WTC11 (cell line): ENCODE results near the gene TSNAXIP1. TPM values are rescaled to one million over a fixed set of nuclear protein-coding genes. Genes with fewer than 3 reads are reported as not detected.

Experiments
- ATAC-seq: fragments of 200-7000 bp; cut with Tn5 transposase; 2 replicates; pipeline ENCODE4 v1.10.0; 2021; ENCODE audit warnings: mild to moderate bottlenecking, moderate library complexity
- CTCF ChIA-PET: fragments of 300-600 bp; sonication (Branson Sonifier 250); formaldehyde crosslinking; loops from one replicate; lab custom pipeline; 2021; ENCODE audit warnings: antibody characterized with exemption; lab: Charles Lee
- POLR2A ChIA-PET: fragments of 350-600 bp; sonication (Branson Sonifier 250); formaldehyde crosslinking; loops from one replicate; lab custom pipeline; 2021; ENCODE audit warnings: antibody characterized with exemption; lab: Charles Lee
- DNase-seq: peaks from one replicate; pipeline ENCODE4 v3.0.0; 2021; ENCODE audit warnings: low spot score
- H3K27ac Mint-ChIP-seq: 2 replicates; pipeline ENCODE4 v1.8.0; 2021; ENCODE audit warnings: mixed read lengths
- H3K27me3 Mint-ChIP-seq: 2 replicates; pipeline ENCODE4 v1.8.0; 2021; ENCODE audit warnings: low read depth, mild to moderate bottlenecking, moderate library complexity, mixed read lengths
- H3K36me3 Mint-ChIP-seq: 2 replicates; pipeline ENCODE4 v1.8.0; 2021; ENCODE audit warnings: mixed read lengths
- H3K4me1 Mint-ChIP-seq: 2 replicates; pipeline ENCODE4 v1.8.0; 2022; ENCODE audit warnings: mixed read lengths
- H3K4me3 Mint-ChIP-seq: 2 replicates; pipeline ENCODE4 v1.8.0; 2021; ENCODE audit warnings: mild to moderate bottlenecking, moderate library complexity, mixed read lengths
- H3K9me3 Mint-ChIP-seq: 2 replicates; pipeline ENCODE4 v1.8.0; 2021; ENCODE audit warnings: mixed read lengths
- ATF1 ChIP-seq: sonication (generic); formaldehyde crosslinking; IDR thresholded peaks from 2 replicates; pipeline ENCODE4 v1.8.1; 2023; ENCODE audit warnings: mild to moderate bottlenecking, moderate library complexity, missing genetic modification reagents
- CREM ChIP-seq: sonication (generic); formaldehyde crosslinking; IDR thresholded peaks from 2 replicates; pipeline ENCODE4 v1.8.1; 2022; ENCODE audit warnings: mild to moderate bottlenecking, missing genetic modification reagents, moderate library complexity
- E2F4 ChIP-seq: sonication (generic); formaldehyde crosslinking; IDR thresholded peaks from 2 replicates; pipeline ENCODE4 v1.8.1; 2022; ENCODE audit warnings: low read depth, mild to moderate bottlenecking, moderate library complexity, missing genetic modification reagents, borderline replicate concordance
- GRHL2 ChIP-seq: fragments of 250-450 bp; sonication (Bioruptor Pico); IDR thresholded peaks from 2 replicates; pipeline ENCODE4 v1.8.0; 2022; ENCODE audit warnings: mild to moderate bottlenecking, moderate library complexity; ENCODE audit not compliant: insufficient replicate concordance, severe bottlenecking
- HMGA2 ChIP-seq: fragments of 250-450 bp; sonication (Bioruptor Pico); IDR thresholded peaks from 2 replicates; pipeline ENCODE4 v1.4.0; 2021; ENCODE audit warnings: mild to moderate bottlenecking, moderate library complexity
- HMGXB4 ChIP-seq: sonication (generic); formaldehyde crosslinking; IDR thresholded peaks from 2 replicates; pipeline ENCODE4 v1.8.1; 2023; ENCODE audit warnings: mild to moderate bottlenecking, moderate library complexity, missing genetic modification reagents
- NFYB ChIP-seq: sonication (generic); formaldehyde crosslinking; conservative IDR thresholded peaks from 2 replicates; pipeline ENCODE4 v1.8.0; 2022; ENCODE audit warnings: low read depth, missing genetic modification reagents
- SMAD4 ChIP-seq: sonication (generic); formaldehyde crosslinking; IDR thresholded peaks from 2 replicates; pipeline ENCODE4 v1.8.0; 2022; ENCODE audit warnings: mild to moderate bottlenecking, missing genetic modification reagents
- SP1 ChIP-seq: sonication (generic); formaldehyde crosslinking; conservative IDR thresholded peaks from 2 replicates; pipeline ENCODE4 v1.8.1; 2022; ENCODE audit warnings: missing genetic modification reagents
- TEAD1 ChIP-seq: sonication (generic); formaldehyde crosslinking; IDR thresholded peaks from 2 replicates; pipeline ENCODE4 v1.8.0; 2022; ENCODE audit warnings: mild to moderate bottlenecking, missing genetic modification reagents
- ZBTB43 ChIP-seq: sonication (generic); formaldehyde crosslinking; IDR thresholded peaks from 2 replicates; pipeline ENCODE4 v1.8.1; 2023; ENCODE audit warnings: mild to moderate bottlenecking, missing genetic modification reagents
- ZNF121 ChIP-seq: sonication (generic); formaldehyde crosslinking; IDR thresholded peaks from 2 replicates; pipeline ENCODE4 v1.8.0; 2023; ENCODE audit warnings: missing genetic modification reagents
- ZNF281 ChIP-seq: sonication (generic); formaldehyde crosslinking; IDR thresholded peaks from 2 replicates; pipeline ENCODE4 v1.8.0; 2023; ENCODE audit warnings: mild to moderate bottlenecking, missing genetic modification reagents
- ZNF396 ChIP-seq: fragments of 250-450 bp; sonication (Bioruptor Pico); IDR thresholded peaks from 2 replicates; pipeline ENCODE4 v1.8.0; 2021; ENCODE audit warnings: mild to moderate bottlenecking, moderate library complexity, borderline replicate concordance
- ZNF416 ChIP-seq: fragments of 250-450 bp; sonication (Bioruptor Pico); IDR thresholded peaks from 2 replicates; pipeline ENCODE4 v1.9.0; 2021; ENCODE audit warnings: mild to moderate bottlenecking, inconsistent platforms
- ZNF423 ChIP-seq: fragments of 250-450 bp; sonication (Bioruptor Pico); IDR thresholded peaks from 2 replicates; pipeline ENCODE4 v2.1.2; 2022; ENCODE audit warnings: mild to moderate bottlenecking, moderate library complexity
- ZNF425 ChIP-seq: fragments of 250-450 bp; sonication (Bioruptor Pico); conservative IDR thresholded peaks from 2 replicates; pipeline ENCODE4 v1.9.0; 2021; ENCODE audit warnings: mild to moderate bottlenecking
- ZSCAN18 ChIP-seq: fragments of 250-450 bp; sonication (Bioruptor Pico); IDR thresholded peaks from 2 replicates; pipeline ENCODE4 v2.1.2; 2022; ENCODE audit warnings: mild to moderate bottlenecking, moderate library complexity
- total RNA-seq: library from RNA; stranded (reverse); gene quantifications from 3 replicates; pipeline ENCODE4 v1.2.3, GENCODE V29; 2021

TSNAXIP1 gene
- total RNA-seq, 1 experiment from 2014 or later = 0.48 TPM

- CTCF ChIA-PET = interaction anchor here (0.8 to 5.1 kb wide), 3 partner anchors 8 to 153 kb away, joined by 3 to 43 read pairs (median 4); no protein-coding TSS in a partner anchor
Observed at GRCh38 chr16:67825119-67825518, 18.4 kb downstream of the TSNAXIP1 start.

GRCh38 chr16:67825906-67826305 lies 19.2 kb downstream of the TSNAXIP1 start:
- ChIA-PET CTCF (interaction anchor here (0.8 to 5.1 kb wide), 3 partner anchors 8 to 153 kb away, joined by 3 to 43 read pairs (median 4); no protein-coding TSS in a partner anchor), POLR2A (no interaction called here)
- DNase-seq (no peak), ATAC-seq (no peak)
- peaks cover 7% of the 10 kb centered on the region for H3K4me1 Mint-ChIP-seq
- H3K27me3 Mint-ChIP-seq = no peaks in the 10 kb centered on the region
- H3K9me3 Mint-ChIP-seq = no peaks in the 10 kb centered on the region
- H3K27ac Mint-ChIP-seq = no peak overlapping the region
- H3K36me3 Mint-ChIP-seq = peaks cover 13% of the 10 kb centered on the region
- no peak overlapping the region for H3K4me3 Mint-ChIP-seq
- no peak for TF ChIP-seq GRHL2 (CRISPR knock-in tag)
- TF ChIP-seq ZNF416 (CRISPR knock-in tag) = no peak
- TF ChIP-seq ZSCAN18 = no peak
- no peak for TF ChIP-seq E2F4
- no peak for TF ChIP-seq ZNF281
- TF ChIP-seq SP1 (CRISPR knock-in tag) = no peak
- TF ChIP-seq ZBTB43 (CRISPR knock-in tag) = no peak
- no peak for TF ChIP-seq TEAD1 (CRISPR knock-in tag)
- TF ChIP-seq HMGXB4 (CRISPR knock-in tag) = no peak
- no peak for TF ChIP-seq HMGA2 (CRISPR knock-in tag)
- TF ChIP-seq SMAD4 (CRISPR knock-in tag) = no peak
- no peak for TF ChIP-seq ZNF423 (CRISPR knock-in tag)
- no peak for TF ChIP-seq NFYB (CRISPR knock-in tag)
- TF ChIP-seq ZNF396 (CRISPR knock-in tag) = no peak
- no peak for TF ChIP-seq ZNF425 (CRISPR knock-in tag)

More at GRCh38 chr16:67825119-67825518, 18.4 kb downstream of the TSNAXIP1 start:
- H3K9me3 Mint-ChIP-seq = no peaks in the 10 kb centered on the region
- H3K4me3 Mint-ChIP-seq = no peak overlapping the region
- ATAC-seq = peak; percentile 64
- DNase-seq = no peak
- peaks cover 10% of the 10 kb centered on the region for H3K36me3 Mint-ChIP-seq
- peaks cover 7% of the 10 kb centered on the region for H3K4me1 Mint-ChIP-seq
- POLR2A ChIA-PET = interaction anchor here (0.7 kb wide), 1 partner anchor 19 kb away, joined by 3 read pairs; the partner anchor contains the start of gene RANBP10
- no peaks in the 10 kb centered on the region for H3K27me3 Mint-ChIP-seq
- no peak for TF ChIP-seq ZNF121 (CRISPR knock-in tag)
- no peak for TF ChIP-seq ZNF281
- no peak for TF ChIP-seq ATF1 (CRISPR knock-in tag)
- TF ChIP-seq CREM (CRISPR knock-in tag) = no peak
- peak overlapping the region; percentile 64; the same call in 1 of the 2 replicates for H3K27ac Mint-ChIP-seq
